Measurements from ENCODE around the gene ZC3H7B. TPM values are rescaled to one million over a fixed set of nuclear protein-coding genes. Genes with fewer than 3 reads are reported as not detected.

Gene ZC3H7B
- total RNA-seq, 1 donor from 2014 or later: 84.3 TPM

DNA sequence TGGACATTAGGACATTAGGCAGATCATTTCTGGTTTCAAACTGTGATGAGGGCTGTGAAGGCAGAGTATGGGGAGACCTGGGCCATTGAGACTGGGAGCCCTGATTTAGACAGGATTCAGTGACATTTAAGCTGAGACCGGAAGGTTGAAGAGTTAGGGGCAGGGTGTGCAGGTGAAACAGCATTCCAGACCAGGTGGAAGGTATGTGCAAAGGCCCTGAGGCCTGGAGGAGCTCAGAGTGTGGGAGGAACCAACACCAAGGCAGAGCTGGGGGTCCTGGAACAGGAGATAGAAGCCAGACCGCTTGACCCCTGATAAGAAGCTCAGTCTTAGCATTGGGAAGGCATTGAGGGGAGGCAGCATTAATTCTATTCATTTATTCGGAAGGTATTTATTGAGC, 32.5 kb downstream of the ZC3H7B start:
- Mint-ChIP-seq H3K36me3 (ENCODE audit: low read depth) (peaks cover 7% of the 10 kb centered on the region), H3K9me3 (no peaks in the 10 kb centered on the region), H3K27me3 (ENCODE audit: low read depth) (no peaks in the 10 kb centered on the region), H3K27ac (ENCODE audit: unreplicated experiment) (no peak overlapping the region), H3K4me3 (no peak overlapping the region), H3K4me1 (no peaks in the 10 kb centered on the region)
- DNase-seq (ENCODE audit: low read depth, low spot score): no peak
- no peak for TF ChIP-seq CTCF (conservative IDR thresholded peaks at IDR 0.05)

DNA sequence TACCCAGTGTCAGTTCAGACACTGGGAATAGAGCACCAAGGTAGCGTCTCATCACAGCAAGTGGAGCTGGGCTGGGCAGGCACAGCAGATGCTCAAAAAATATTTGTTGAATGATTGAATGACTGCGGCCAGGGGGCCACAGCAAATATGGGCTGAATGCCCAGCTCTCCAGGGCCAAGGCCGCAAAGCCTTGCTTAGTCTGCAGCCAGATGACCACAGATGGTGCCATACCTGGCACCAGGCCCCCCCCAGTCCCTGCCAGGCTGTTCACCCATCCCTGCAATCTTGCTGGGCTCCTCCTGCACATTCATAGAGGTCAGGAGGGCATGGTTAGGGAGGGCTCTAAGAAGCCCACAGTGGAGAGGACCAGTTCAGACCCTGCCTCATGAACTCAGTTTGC, 32.9 kb downstream of the ZC3H7B start:
- DNase-seq (ENCODE audit: low read depth, low spot score): no peak
- Mint-ChIP-seq H3K36me3 (ENCODE audit: low read depth) (peaks cover 7% of the 10 kb centered on the region), H3K9me3 (no peaks in the 10 kb centered on the region), H3K27me3 (ENCODE audit: low read depth) (no peaks in the 10 kb centered on the region), H3K4me1 (no peaks in the 10 kb centered on the region), H3K4me3 (no peak overlapping the region), H3K27ac (ENCODE audit: unreplicated experiment) (no peak overlapping the region)
- TF ChIP-seq CTCF (conservative IDR thresholded peaks at IDR 0.05): no peak

DNA sequence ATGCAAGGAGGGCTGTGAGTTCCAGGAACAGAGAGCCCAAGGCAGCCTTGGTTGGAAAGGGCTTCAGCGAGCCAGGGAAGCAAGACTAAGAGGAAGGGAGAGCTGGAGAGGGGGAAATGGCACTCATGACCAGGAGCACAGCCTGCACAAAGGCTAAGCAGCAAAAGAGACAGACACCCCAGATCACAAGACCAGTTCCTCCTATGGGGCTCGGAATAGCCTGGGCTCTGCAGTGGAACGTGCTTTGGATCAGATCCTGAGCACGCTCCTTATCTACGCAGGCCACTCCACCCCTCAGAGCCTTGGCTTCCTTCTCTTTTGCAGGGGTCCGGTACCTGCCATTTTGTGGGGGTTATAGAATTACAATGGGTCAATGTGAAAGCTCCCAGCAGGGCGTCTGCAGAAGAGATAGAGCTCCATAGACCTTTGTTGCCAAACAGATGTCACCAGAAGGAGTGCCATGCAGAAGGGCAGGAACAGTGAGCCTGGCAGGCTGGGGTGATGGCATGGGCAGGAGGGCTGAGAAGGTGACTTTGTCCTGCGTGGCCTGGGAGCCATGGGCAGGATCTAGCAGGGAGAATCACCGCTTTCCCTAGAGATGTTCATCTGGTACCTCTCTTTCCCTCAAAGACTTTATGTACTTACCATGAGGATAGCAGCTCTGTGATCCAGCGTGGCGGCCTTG, 33.8 kb downstream of the ZC3H7B start:
- Mint-ChIP-seq H3K9me3 (no peaks in the 10 kb centered on the region), H3K27ac (ENCODE audit: unreplicated experiment) (peak overlapping the region; percentile 78), H3K4me1 (no peaks in the 10 kb centered on the region), H3K4me3 (no peak overlapping the region), H3K27me3 (ENCODE audit: low read depth) (no peaks in the 10 kb centered on the region), H3K36me3 (ENCODE audit: low read depth) (peaks cover 7% of the 10 kb centered on the region)
- no peak for DNase-seq (ENCODE audit: low read depth, low spot score)
- no peak for TF ChIP-seq CTCF (conservative IDR thresholded peaks at IDR 0.05)

DNA sequence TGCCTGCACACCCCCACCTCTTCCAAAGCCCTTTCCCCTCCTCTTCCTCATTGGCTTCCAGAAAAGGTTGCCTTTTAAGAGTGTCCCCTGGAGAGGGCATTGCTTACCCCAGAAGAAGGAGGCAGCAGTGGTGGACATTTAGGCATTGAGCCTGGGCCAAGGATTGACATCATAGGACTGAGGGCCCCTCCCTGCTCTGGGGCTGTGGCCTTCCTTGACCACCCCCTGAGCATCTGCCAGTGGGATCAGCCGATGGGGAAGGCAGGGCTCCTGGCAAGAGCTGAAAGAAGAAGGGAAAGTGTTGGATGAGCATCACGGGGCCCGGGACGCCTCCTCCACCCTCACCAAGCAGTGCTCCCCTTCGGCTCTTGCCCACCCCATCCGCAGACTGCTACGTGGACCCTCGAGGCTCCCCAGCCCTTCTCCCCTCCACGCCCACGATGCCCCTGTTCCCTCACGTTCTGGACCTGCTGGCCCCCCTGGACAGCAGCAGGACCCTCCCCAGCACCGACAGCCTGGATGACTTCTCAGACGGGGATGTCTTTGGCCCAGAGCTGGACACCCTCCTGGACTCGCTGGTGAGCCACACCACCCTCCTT, 37.4 kb downstream of the ZC3H7B start:
- H3K9me3 Mint-ChIP-seq: no peaks in the 10 kb centered on the region
- H3K27me3 Mint-ChIP-seq (ENCODE audit: low read depth): no peaks in the 10 kb centered on the region
- no peak for DNase-seq (ENCODE audit: low read depth, low spot score)
- H3K4me3 Mint-ChIP-seq: no peak overlapping the region
- H3K27ac Mint-ChIP-seq (ENCODE audit: unreplicated experiment): no peak overlapping the region
- TF ChIP-seq CTCF (conservative IDR thresholded peaks at IDR 0.05): no peak
- H3K36me3 Mint-ChIP-seq (ENCODE audit: low read depth): peaks cover 4% of the 10 kb centered on the region
- no peaks in the 10 kb centered on the region for H3K4me1 Mint-ChIP-seq

DNA sequence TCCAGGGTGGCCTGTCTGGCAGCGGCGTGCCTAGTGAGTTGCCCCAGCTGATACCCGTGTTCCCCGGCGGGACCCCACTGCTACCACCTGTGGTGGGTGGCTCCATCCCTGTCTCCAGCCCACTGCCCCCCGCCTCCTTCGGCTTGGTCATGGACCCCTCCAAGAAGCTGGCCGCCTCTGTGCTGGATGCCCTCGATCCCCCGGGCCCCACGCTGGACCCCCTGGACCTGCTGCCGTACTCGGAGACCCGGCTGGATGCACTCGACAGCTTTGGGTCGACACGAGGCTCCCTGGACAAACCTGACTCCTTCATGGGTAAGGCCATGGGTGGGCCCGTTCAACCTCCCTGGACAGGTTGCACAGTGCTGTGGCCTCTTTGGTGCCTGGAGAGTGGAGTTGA, 38.5 kb downstream of the ZC3H7B start:
- Mint-ChIP-seq H3K4me3 (no peak overlapping the region), H3K27ac (ENCODE audit: unreplicated experiment) (no peak overlapping the region), H3K9me3 (no peaks in the 10 kb centered on the region), H3K4me1 (no peaks in the 10 kb centered on the region), H3K36me3 (ENCODE audit: low read depth) (peaks cover 7% of the 10 kb centered on the region), H3K27me3 (ENCODE audit: low read depth) (no peaks in the 10 kb centered on the region)
- no peak for TF ChIP-seq CTCF (conservative IDR thresholded peaks at IDR 0.05)
- DNase-seq (ENCODE audit: low read depth, low spot score): no peak
